Inflammatory macrophage treated with lipopolysaccharide for 4 hours (primary cell): ENCODE data around the gene SUDS3.
"Not testable (repeated sequence)": the region's sequence is repeated elsewhere in the genome, so short reads cannot be mapped to it uniquely, and the experiment has no call there.

Experiments used
- DNase-seq: peaks from one replicate; pipeline ENCODE4 v3.0.0-alpha.2; 2020

SUDS3 gene

GRCh38 chr12:118398524-118398923 is 22.2 kb downstream of the SUDS3 start:
- no peak for DNase-seq

DNA sequence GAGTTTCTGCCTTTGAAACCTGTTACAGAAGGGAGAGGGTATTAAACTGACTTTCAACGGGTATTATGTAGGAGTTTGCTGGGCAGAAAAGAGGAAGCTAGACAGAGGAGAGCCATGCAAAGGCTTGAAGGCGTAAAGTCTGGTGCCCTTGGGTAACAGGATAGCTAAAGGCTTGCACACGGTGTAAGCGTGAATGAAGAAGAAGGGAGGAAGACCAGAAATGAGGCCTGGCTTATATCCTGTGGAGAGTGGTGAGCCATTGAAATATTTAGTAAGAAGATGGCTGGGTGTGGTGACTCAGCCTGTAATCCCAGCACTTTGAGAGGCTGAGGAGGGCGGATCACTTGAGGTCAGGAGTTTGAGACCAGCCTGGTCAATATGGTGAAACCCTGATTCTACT is 22.6 kb downstream of the SUDS3 start:
- peak; percentile 67 for DNase-seq

DNA sequence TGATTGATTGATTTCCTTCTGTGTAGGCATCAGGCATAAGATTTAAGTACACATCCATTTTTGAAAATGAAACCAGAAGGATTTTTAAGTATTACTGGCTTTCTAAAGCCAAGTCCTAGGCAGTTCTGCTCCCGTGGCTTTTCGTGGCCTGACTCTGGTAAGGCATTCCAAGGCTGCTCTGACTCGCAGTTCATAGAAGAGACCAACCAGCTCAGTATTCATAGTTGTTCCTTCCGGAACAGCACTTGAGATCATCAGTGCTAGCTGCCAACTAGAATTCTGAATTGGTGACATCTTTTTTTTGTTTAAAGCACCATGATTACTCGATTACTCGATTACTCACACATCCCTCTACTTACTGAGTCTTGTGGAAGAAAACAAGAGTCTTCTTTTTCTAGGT is 25.9 kb downstream of the SUDS3 start:
- DNase-seq, result no peak

DNA sequence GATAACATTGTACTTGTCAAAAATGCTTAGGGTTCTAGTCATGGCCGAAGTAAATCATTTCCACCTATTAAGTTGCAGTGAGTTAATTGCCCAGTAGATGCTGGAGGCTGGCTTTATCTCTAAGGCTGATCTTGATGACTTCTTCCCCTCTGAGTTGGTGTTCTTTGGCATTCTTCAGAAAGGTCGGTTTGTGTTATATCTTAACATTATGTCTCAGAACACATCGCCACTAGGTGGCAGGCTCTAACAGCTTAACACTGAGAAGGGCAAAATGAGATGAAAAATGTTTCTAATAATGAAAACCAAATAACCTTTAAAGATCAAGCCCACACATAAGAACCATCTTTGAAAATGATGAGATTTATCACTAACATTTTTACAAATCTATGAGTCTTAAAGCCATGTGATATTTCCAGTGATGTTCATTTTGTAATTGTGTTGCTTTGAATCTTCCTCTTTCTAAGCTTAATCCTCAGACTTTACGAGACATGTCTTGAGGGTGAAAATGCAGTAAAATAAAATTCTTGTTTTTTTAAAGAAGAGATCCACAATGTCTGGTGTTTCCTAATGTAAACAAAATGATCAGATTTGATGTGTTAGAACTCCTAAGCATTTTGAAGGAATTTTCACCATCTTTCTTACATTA is 28.6 kb downstream of the SUDS3 start:
- peak; percentile 53 for DNase-seq

DNA sequence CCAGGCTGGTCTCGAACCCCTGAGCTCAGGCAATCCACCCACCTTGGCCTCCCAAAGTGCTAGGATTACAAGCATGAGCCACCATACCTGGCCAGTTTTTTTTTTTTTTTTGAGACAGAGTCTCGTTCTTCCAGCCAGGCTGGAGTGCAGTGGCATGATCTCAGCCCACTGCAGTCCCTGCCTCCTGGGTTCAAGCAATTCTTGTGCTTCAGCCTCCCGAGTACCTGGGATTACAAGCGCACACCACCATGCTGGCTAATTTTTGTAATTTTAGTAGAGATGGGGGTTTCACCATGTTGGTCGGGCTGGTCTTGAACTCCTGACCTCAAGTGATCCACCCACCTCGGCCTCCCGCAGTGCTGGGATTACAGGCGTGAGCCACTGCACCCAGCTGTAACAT is 31.9 kb downstream of the SUDS3 start:
- not testable (repeated sequence) for DNase-seq

- no peak for DNase-seq
Observed at GRCh38 chr12:118409834-118410233, 33.5 kb downstream of the SUDS3 start.

GRCh38 chr12:118417942-118418341 is 41.6 kb downstream of the SUDS3 start:
- DNase-seq, result no peak

DNA sequence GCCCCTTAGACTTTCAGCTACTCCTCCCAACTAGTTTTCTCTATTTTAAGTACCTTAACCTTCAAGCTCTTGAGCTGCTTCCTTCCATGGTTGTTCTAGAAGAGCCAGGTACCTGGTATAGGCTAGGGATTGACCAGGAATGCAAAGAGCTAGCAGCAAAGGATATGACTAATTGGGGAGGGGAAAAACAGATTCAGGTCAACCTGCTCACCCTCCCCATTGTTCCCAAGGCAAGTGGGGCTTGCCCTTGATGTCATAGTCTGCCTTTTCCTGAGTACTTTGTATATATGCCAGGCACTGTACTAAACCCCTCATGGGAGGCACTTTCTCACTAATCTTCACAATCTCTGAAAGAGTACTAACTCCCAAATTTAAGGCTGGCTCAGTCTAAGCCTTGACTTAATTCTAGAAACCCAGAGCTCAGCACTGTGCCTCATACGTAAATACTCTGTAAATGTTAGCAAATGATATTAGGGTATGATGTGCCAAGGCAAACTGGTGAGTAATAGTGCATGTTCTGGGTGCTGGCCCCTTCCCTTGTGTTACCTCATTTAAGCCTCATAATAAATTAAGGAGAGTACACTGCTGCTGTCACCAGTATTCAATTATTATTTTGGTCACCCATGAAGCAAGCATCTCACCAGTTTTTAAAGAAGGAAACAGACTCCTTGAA is 42.2 kb downstream of the SUDS3 start:
- DNase-seq, result no peak

- DNase-seq, result no peak
Observed at GRCh38 chr12:118420673-118421072, 44.3 kb downstream of the SUDS3 start.

GRCh38 chr12:118424884-118425283 is 48.5 kb downstream of the SUDS3 start:
- DNase-seq, result no peak

DNA sequence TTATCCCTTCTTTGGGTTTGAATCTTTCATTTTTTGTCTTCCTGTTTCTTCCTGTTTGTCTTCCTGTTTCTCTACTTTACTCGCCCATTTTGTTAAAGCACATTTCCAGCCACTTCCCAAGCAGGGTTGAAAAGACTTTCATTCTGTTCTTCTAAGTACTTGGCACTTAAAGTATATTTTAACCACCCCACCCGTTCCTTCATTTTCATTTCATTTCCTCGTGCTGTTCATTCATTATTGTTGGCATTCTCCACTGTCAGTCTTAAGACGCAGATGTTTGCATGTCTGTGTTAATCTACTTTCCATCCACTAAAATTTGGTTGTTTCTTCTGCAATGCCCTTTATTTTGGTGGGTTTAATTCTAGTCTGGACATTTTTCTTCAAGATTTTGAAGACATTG is 49.0 kb downstream of the SUDS3 start:
- DNase-seq, result no peak

DNA sequence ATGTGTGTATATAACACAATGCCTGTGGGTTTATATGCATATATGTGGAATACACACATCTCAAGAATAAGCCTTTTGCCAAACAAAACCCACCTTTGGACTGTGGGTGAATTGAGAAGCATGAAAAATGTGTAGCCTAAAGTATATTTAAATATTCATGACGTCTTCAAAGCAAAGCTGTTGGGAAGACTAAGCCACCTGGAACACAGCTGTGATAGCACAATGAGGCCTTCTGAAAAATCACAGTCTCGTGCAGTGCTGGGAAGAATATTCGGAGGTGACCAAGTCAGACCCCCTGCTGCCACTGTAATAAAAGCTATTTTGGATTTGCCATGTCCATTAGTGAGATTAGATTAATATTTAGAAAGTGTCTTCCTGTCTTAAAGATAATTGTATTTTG is 51.5 kb downstream of the SUDS3 start:
- no peak for DNase-seq

- DNase-seq, result no peak
Observed at GRCh38 chr12:118428643-118429042, 52.3 kb downstream of the SUDS3 start.

DNA sequence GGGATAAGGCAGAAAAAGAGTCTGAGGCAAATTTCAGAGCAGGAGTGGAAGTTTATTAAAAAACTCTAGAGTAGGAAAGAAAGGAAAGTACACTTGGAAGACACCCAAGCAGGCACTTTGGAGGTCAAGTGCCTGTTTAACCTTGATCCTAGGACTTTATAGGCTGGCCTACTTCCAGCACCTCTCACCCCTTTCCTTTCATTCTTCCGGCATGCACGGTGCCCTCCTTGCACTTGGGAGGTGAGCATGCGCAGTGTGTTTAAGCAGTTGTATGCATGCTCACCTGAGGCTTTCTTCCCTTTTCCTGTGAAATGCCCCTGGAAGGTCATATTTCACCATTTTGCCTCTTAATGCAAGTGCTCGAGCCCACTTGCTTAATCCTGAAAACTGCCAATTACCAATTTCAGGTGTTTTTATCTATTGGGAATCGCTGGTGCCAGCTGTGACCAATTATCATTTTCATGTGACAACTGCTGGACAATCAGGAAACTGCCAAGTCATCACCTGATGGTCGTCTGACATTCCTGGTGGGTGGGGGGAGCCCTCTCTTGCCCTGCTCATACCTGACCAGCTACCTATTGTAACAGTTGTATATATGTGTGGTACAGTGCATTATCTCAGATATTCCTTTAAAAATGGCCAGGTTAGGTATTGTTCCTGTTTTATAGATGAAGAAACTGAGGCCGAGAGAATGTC is 53.5 kb downstream of the SUDS3 start:
- no peak for DNase-seq

DNA sequence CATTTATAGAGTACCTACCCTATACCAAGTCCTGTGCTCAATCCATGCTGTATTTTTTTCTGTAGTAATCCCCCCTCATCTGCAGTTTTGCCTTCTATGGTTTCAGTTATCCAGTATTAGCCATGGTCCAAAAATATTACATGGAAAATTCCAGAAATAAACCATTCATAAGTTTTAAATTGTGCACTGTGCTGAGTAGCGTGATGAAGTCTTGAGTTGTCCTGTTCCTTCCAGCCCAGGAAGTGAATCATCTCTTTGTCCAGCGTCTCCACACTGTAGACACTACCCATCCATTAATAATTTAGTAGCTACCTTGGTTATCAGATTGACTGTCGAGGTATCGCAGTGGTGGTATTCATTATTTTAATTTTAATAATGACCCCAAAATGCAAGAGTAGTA is 54.2 kb downstream of the SUDS3 start:
- DNase-seq, result no peak

DNA sequence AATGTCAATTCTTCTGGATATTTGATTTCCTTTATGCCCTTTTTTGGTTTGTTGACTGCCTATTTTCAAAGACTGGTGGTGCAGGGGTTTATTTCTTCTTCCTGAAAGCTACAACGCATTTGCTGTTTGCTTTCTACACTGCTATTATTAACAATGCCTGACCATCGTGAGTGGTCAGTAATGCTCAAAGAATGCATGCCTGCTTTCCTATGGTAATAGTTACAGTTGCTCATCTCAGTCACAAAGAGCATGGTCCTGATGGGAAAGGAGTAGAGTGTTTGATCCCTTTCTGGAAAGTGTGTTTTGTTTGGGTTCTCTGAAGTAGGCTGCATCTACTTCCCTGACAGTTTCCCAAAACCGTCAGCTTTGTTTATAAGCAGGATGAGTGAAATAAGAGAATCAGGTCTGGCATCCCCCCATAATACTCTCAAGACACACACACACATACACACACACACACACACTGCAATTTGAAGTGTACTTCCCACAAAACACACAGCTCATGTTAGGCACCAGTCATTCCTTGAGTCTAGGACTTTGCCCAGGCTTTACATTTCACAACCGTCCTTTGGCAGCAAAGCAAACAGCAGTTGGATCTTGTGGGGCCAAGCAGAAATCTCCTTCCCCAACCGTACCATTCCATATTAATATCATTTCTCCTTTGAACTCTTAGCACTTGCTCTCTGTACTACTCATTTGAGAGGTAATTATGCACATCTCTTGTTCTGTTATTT is 56.6 kb downstream of the SUDS3 start:
- DNase-seq, result no peak

GRCh38 chr12:118436002-118436730 is 59.8 kb downstream of the SUDS3 start:
- no peak for DNase-seq

DNA sequence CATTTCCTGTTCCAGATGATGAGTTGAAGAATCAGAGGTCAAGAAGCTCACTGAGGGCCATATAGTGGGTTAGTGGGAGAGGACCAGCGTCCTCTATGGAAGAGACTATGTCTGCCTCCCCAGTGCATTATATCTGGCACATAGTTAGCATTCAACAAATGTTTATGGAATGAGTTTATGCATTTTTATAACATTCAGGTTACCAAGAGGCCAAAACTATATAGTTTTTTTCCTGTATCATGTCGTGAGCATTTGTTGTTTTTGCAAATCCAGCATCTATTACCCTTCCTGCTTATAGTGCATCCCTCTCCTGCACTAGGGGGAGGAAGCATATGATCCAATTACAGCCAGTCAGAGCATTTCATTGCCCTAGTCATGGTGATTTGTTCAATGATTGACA is 60.6 kb downstream of the SUDS3 start:
- no peak for DNase-seq

DNA sequence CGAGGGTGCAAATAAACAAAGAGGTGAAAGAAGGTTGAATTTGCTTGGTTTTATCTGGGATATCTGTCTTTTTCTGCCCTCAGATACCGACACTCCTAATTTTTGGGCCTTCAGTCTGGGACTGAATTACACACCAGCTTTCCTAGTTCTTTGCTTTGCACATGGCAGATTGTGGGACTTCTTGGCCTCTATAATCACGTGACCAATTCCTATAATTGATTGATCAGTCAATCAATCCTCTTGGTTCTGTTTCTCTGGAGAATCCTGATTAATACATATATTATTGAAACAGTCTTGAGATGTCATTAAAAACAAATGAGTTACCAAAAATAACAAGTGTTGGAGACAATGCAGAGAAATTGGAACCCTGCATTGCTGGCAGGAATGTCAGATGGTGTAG is 62.7 kb downstream of the SUDS3 start:
- DNase-seq, result no peak

- DNase-seq, result no peak
Observed at GRCh38 chr12:118446247-118446646, 69.9 kb downstream of the SUDS3 start.

GRCh38 chr12:118447181-118447580 is 70.8 kb downstream of the SUDS3 start:
- DNase-seq, result no peak

GRCh38 chr12:118448341-118448740 is 72.0 kb downstream of the SUDS3 start:
- no peak for DNase-seq

DNA sequence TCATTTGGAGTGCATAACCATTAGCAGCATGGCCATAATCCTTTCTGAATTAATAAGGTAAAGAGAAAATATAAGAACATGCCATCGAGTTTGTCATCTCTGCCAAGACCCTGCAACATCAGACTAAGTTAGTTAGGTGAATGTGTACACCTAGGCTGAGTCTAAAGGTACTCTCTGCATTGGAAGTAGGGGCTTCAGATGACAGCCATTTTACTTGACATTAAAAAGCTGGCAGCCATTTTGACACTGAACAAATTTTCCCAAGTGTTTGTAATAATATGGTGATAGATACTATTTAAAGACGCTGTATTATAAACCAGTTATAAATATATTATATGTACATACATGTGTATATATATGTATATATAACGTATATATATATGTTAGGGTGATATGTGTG is 79.0 kb downstream of the SUDS3 start:
- DNase-seq, result no peak
